WTC11 (cell line): Measurements from ENCODE around the gene EGR1. TPM values are rescaled to one million over a fixed set of nuclear protein-coding genes. Genes with fewer than 3 reads are reported as not detected.

Experiments
- ATAC-seq: fragments of 200-7000 bp; cut with Tn5 transposase; 2 replicates; pipeline ENCODE4 v1.10.0; 2021; ENCODE audit warnings: mild to moderate bottlenecking, moderate library complexity
- Bru-seq: library from RNA; stranded (reverse); fragments of 400-500 nt; gene quantifications from one replicate; lab custom pipeline; 2021; lab: Mats Ljungman, UMichigan
- CTCF ChIA-PET: fragments of 300-600 bp; sonication (Branson Sonifier 250); formaldehyde crosslinking; loops from one replicate; lab custom pipeline; 2021; ENCODE audit warnings: antibody characterized with exemption; lab: Charles Lee
- POLR2A ChIA-PET: fragments of 350-600 bp; sonication (Branson Sonifier 250); formaldehyde crosslinking; loops from one replicate; lab custom pipeline; 2021; ENCODE audit warnings: antibody characterized with exemption; lab: Charles Lee
- DNase-seq: peaks from one replicate; pipeline ENCODE4 v3.0.0; 2021; ENCODE audit warnings: low spot score
- H3K27ac Mint-ChIP-seq: 2 replicates; pipeline ENCODE4 v1.8.0; 2021; ENCODE audit warnings: mixed read lengths
- H3K27me3 Mint-ChIP-seq: 2 replicates; pipeline ENCODE4 v1.8.0; 2021; ENCODE audit warnings: low read depth, mild to moderate bottlenecking, moderate library complexity, mixed read lengths
- H3K36me3 Mint-ChIP-seq: 2 replicates; pipeline ENCODE4 v1.8.0; 2021; ENCODE audit warnings: mixed read lengths
- H3K4me1 Mint-ChIP-seq: 2 replicates; pipeline ENCODE4 v1.8.0; 2022; ENCODE audit warnings: mixed read lengths
- H3K4me3 Mint-ChIP-seq: 2 replicates; pipeline ENCODE4 v1.8.0; 2021; ENCODE audit warnings: mild to moderate bottlenecking, moderate library complexity, mixed read lengths
- H3K9me3 Mint-ChIP-seq: 2 replicates; pipeline ENCODE4 v1.8.0; 2021; ENCODE audit warnings: mixed read lengths
- ARID4B ChIP-seq: sonication (generic); formaldehyde crosslinking; IDR thresholded peaks from 2 replicates; pipeline ENCODE4 v1.8.0; 2023; ENCODE audit warnings: missing genetic modification reagents, mild to moderate bottlenecking, borderline replicate concordance
- ATF2 ChIP-seq: sonication (generic); formaldehyde crosslinking; IDR thresholded peaks from 2 replicates; pipeline ENCODE4 v1.8.1; 2022; ENCODE audit warnings: low read depth, missing genetic modification reagents, borderline replicate concordance
- CBFB ChIP-seq: sonication (generic); formaldehyde crosslinking; IDR thresholded peaks from 2 replicates; pipeline ENCODE4 v1.8.1; 2022; ENCODE audit warnings: mild to moderate bottlenecking, low read depth, missing genetic modification reagents
- FOXK1 ChIP-seq: sonication (generic); formaldehyde crosslinking; IDR thresholded peaks from 2 replicates; pipeline ENCODE4 v1.8.0; 2022; ENCODE audit warnings: mild to moderate bottlenecking, moderate library complexity, missing genetic modification reagents
- FOXP1 ChIP-seq: sonication (generic); formaldehyde crosslinking; IDR thresholded peaks from 2 replicates; pipeline ENCODE4 v1.8.0; 2022; ENCODE audit warnings: missing genetic modification reagents, mild to moderate bottlenecking, moderate library complexity, borderline replicate concordance
- KAT7 ChIP-seq: sonication (generic); formaldehyde crosslinking; IDR thresholded peaks from 2 replicates; pipeline ENCODE4 v1.8.1; 2023; ENCODE audit warnings: missing genetic modification reagents, mild to moderate bottlenecking, borderline replicate concordance
- MXD4 ChIP-seq: fragments of 250-450 bp; sonication (Bioruptor Pico); IDR thresholded peaks from 2 replicates; pipeline ENCODE4 v1.8.0; 2021; ENCODE audit warnings: mild to moderate bottlenecking, moderate library complexity, borderline replicate concordance
- SP1 ChIP-seq: sonication (generic); formaldehyde crosslinking; conservative IDR thresholded peaks from 2 replicates; pipeline ENCODE4 v1.8.1; 2022; ENCODE audit warnings: missing genetic modification reagents
- STAT6 ChIP-seq: sonication (generic); formaldehyde crosslinking; conservative IDR thresholded peaks from 2 replicates; pipeline ENCODE4 v1.8.1; 2023; ENCODE audit warnings: mild to moderate bottlenecking, low read depth, missing genetic modification reagents, moderate library complexity
- ZNF416 ChIP-seq: fragments of 250-450 bp; sonication (Bioruptor Pico); IDR thresholded peaks from 2 replicates; pipeline ENCODE4 v1.9.0; 2021; ENCODE audit warnings: mild to moderate bottlenecking, inconsistent platforms
- ZNF532 ChIP-seq: fragments of 250-450 bp; sonication (Bioruptor Pico); IDR thresholded peaks from 2 replicates; pipeline ENCODE4 v1.9.0; 2021; ENCODE audit warnings: mild to moderate bottlenecking, borderline replicate concordance
- long read RNA-seq, 3 experiments: library from RNA in 1 of 3; library from capped mRNA in 1 of 3; library from polyadenylated mRNA in 1 of 3; unstranded in 2 of 3; stranded (forward) in 1 of 3; transcript quantifications; one replicate each; pipeline ENCODE4 v2.0.0, GENCODE V29; 2021
- total RNA-seq: library from RNA; stranded (reverse); gene quantifications from 3 replicates; pipeline ENCODE4 v1.2.3, GENCODE V29; 2021
- TF ChIP-seq, protein P1 (sequence below): sonication (generic); formaldehyde crosslinking; IDR thresholded peaks from 2 replicates; pipeline ENCODE4 v1.8.0; 2022; ENCODE audit warnings: mild to moderate bottlenecking, missing genetic modification reagents
- TF ChIP-seq, protein P2 (sequence below): sonication (generic); formaldehyde crosslinking; IDR thresholded peaks from 2 replicates; pipeline ENCODE4 v1.8.0; 2022; ENCODE audit warnings: mild to moderate bottlenecking, missing genetic modification reagents
- TF ChIP-seq, protein P3 (sequence below): fragments of 250-450 bp; sonication (Bioruptor Pico); IDR thresholded peaks from 2 replicates; pipeline ENCODE4 v1.9.0; 2021; ENCODE audit warnings: mild to moderate bottlenecking

Gene EGR1
- 15.7 to 30.0 TPM (median 28.5 TPM) in 3 replicates for total RNA-seq
- Bru-seq, nascent RNA: percentile 51 among the genes with signal in this experiment
- long read RNA-seq, experiment 1, transcript EGR1-201 (2 exons, 3,138 nt): major isoform, 57 of 67 reads
- long read RNA-seq, experiment 1, partial matches to known transcripts: 0 of 67 reads
- long read RNA-seq, experiment 1, other reads (novel, unspliced or antisense): 10 of 67 reads
- long read RNA-seq, experiment 2, transcript EGR1-201 (2 exons, 3,138 nt): major isoform, 6 of 32 reads
- long read RNA-seq, experiment 2, partial matches to known transcripts: 26 of 32 reads
- long read RNA-seq, experiment 2, other reads (novel, unspliced or antisense): 0 of 32 reads
- long read RNA-seq, experiment 3: 0 reads

- Mint-ChIP-seq H3K36me3 (peaks cover 22% of the 10 kb centered on the region), H3K9me3 (no peaks in the 10 kb centered on the region), H3K4me3 (peak within 1 kb of the TSS; percentile 83), H3K27ac (peak within 1 kb of the TSS; percentile 94), H3K27me3 (peaks cover 34% of the 10 kb centered on the region), H3K4me1 (0 out of 2 replicates have a peak, but pooled peaks cover 7% of the 10 kb centered on the region)
- DNase-seq (peak; percentile 96), ATAC-seq (peak; percentile 56)
- ChIA-PET CTCF (interaction anchor here (0.6 to 13.9 kb wide), 23 partner anchors 10 to 529 kb away, joined by 3 to 254 read pairs (median 3); partner anchors contain the start of genes ETF1, HSPA9, KDM3B and KIF20A), POLR2A (interaction anchor here (0.6 to 3.3 kb wide), 13 partner anchors 9 to 114 kb away, joined by 3 to 28 read pairs (median 5); partner anchors contain the start of genes ETF1, HSPA9 and KDM3B)
- TF ChIP-seq FOXP1 (0 out of 2 replicates have a peak, but pooled peaks have one; percentile 38), MXD4 (CRISPR knock-in tag) (no peak), SP1 (CRISPR knock-in tag) (peak; percentile 68; the same call in 1 of the 2 replicates), ZNF532 (CRISPR knock-in tag) (peak; percentile 87; the same call in 1 of the 2 replicates), ARID4B (CRISPR knock-in tag) (peak; percentile 16; the same call in 1 of the 2 replicates), ZNF416 (CRISPR knock-in tag) (peak; percentile 69; the same call in 1 of the 2 replicates), CBFB (CRISPR knock-in tag) (0 out of 2 replicates have a peak, but pooled peaks have one; percentile 39), ATF2 (CRISPR knock-in tag) (no peak), FOXK1 (CRISPR knock-in tag) (peak; percentile 62), KAT7 (CRISPR knock-in tag) (no peak), STAT6 (no peak)
- TF ChIP-seq, protein P1, sequence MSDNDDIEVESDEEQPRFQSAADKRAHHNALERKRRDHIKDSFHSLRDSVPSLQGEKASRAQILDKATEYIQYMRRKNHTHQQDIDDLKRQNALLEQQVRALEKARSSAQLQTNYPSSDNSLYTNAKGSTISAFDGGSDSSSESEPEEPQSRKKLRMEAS: 0 out of 2 replicates have a peak, but pooled peaks have one; percentile 25
- TF ChIP-seq, protein P2, sequence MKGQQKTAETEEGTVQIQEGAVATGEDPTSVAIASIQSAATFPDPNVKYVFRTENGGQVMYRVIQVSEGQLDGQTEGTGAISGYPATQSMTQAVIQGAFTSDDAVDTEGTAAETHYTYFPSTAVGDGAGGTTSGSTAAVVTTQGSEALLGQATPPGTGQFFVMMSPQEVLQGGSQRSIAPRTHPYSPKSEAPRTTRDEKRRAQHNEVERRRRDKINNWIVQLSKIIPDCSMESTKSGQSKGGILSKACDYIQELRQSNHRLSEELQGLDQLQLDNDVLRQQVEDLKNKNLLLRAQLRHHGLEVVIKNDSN: peak; percentile 50; the same call in 1 of the 2 replicates
- TF ChIP-seq, protein P3, sequence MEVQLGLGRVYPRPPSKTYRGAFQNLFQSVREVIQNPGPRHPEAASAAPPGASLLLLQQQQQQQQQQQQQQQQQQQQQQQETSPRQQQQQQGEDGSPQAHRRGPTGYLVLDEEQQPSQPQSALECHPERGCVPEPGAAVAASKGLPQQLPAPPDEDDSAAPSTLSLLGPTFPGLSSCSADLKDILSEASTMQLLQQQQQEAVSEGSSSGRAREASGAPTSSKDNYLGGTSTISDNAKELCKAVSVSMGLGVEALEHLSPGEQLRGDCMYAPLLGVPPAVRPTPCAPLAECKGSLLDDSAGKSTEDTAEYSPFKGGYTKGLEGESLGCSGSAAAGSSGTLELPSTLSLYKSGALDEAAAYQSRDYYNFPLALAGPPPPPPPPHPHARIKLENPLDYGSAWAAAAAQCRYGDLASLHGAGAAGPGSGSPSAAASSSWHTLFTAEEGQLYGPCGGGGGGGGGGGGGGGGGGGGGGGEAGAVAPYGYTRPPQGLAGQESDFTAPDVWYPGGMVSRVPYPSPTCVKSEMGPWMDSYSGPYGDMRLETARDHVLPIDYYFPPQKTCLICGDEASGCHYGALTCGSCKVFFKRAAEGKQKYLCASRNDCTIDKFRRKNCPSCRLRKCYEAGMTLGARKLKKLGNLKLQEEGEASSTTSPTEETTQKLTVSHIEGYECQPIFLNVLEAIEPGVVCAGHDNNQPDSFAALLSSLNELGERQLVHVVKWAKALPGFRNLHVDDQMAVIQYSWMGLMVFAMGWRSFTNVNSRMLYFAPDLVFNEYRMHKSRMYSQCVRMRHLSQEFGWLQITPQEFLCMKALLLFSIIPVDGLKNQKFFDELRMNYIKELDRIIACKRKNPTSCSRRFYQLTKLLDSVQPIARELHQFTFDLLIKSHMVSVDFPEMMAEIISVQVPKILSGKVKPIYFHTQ: no peak
Measured at GRCh38 chr5:138465261-138466124, at the start of gene EGR1. TSS of gene EGR1 (plus strand) at chr5:138465479. CDS start at chr5:138465762, 283 bp downstream.
